ENCODE measurements around the gene GCH1.
"Not testable (repeated sequence)": the region's sequence is repeated elsewhere in the genome, so short reads cannot be mapped to it uniquely, and the experiment has no call there.

GCH1 gene

GRCh38 chr14:54902521-54903420, at the start of gene GCH1:
Gene GCH1 (minus strand): TSS chr14:54902826. CDS start chr14:54902663, 163 bp downstream.
- peak; percentile 69 for DNase-seq

GRCh38 chr14:54947230-54947629, 44.6 kb upstream of the GCH1 start:
- DNase-seq = peak; percentile 16

GRCh38 chr14:54946500-54946899, 43.9 kb upstream of the GCH1 start:
- no peak for DNase-seq

- DNase-seq = no peak
Measured at GRCh38 chr14:54944737-54945391, 42.2 kb upstream of the GCH1 start.

- no peak for DNase-seq
Measured at GRCh38 chr14:54942913-54943312, 40.3 kb upstream of the GCH1 start.

- DNase-seq = no peak
Measured at GRCh38 chr14:54936816-54937215, 34.2 kb upstream of the GCH1 start.

- no peak for DNase-seq
Measured at GRCh38 chr14:54935958-54936357, 33.3 kb upstream of the GCH1 start.

GRCh38 chr14:54935100-54935499, 32.5 kb upstream of the GCH1 start:
- DNase-seq = no peak

- no peak for DNase-seq
Measured at GRCh38 chr14:54933006-54933405, 30.4 kb upstream of the GCH1 start.

GRCh38 chr14:54931598-54932340, 29.1 kb upstream of the GCH1 start:
- DNase-seq = no peak

- no peak for DNase-seq
Measured at GRCh38 chr14:54931101-54931500, 28.5 kb upstream of the GCH1 start.

- DNase-seq = no peak
Measured at GRCh38 chr14:54929556-54929955, 26.9 kb upstream of the GCH1 start.

- no peak for DNase-seq
Measured at GRCh38 chr14:54928216-54928615, 25.6 kb upstream of the GCH1 start.

GRCh38 chr14:54927551-54927950, 24.9 kb upstream of the GCH1 start:
- DNase-seq = no peak

GRCh38 chr14:54926570-54926969, 23.9 kb upstream of the GCH1 start:
- not testable (repeated sequence) for DNase-seq

- no peak for DNase-seq
Measured at GRCh38 chr14:54922598-54922997, 20.0 kb upstream of the GCH1 start.

GRCh38 chr14:54920052-54920451, 17.4 kb upstream of the GCH1 start:
- DNase-seq = no peak

GRCh38 chr14:54919330-54919729, 16.7 kb upstream of the GCH1 start:
- no peak for DNase-seq

- DNase-seq = no peak
Measured at GRCh38 chr14:54918427-54918826, 15.8 kb upstream of the GCH1 start.

- DNase-seq = no peak
Measured at GRCh38 chr14:54916101-54916500, 13.5 kb upstream of the GCH1 start.

GRCh38 chr14:54909817-54910558, 7.4 kb upstream of the GCH1 start:
- no peak for DNase-seq

GRCh38 chr14:54908973-54909372, 6.3 kb upstream of the GCH1 start:
- not testable (repeated sequence) for DNase-seq

GRCh38 chr14:54908190-54908589, 5.6 kb upstream of the GCH1 start:
- peak; percentile 24 for DNase-seq
